Measurements from ENCODE around the gene RFX7.

DNA sequence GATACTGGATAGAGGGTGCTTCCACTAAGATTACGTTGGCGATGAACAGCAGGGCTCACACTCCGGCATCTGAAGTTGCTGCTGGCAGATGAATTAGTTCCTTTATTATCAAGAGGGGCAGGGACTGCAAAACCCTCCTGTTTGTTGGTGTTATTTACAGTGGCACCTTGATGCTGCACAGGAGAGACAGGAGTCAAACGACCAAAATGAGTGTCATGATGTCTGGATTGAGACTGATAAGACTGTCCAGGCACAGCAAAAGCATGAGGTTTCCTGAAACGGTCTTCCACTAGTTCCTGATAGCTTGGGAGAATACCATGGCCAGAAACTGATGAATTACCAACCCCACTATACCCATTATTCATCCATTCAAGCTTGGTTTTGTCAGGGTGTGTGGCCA lies 149.5 kb downstream of the RFX7 start:
- TF ChIP-seq POLR2A (IDR thresholded peaks at IDR 0.05) = no peak
- TF ChIP-seq EP300 (IDR thresholded peaks at IDR 0.05; ENCODE audit: low read depth) = no peak
- TF ChIP-seq CTCF (IDR thresholded peaks at IDR 0.05) = no peak
- no peak for TF ChIP-seq POLR2AphosphoS5 (IDR thresholded peaks at IDR 0.05)

All from transverse colon (tissue), 4 donors.